Left lung (tissue), 10 donors: Measurements from ENCODE around the gene TNNT2. TPM values are rescaled to one million over a fixed set of nuclear protein-coding genes. Genes with fewer than 3 reads are reported as not detected.

Experiments used
- ATAC-seq: fragments of 200-7000 bp; cut with Tn5 transposase; one replicate; pipeline ENCODE4 v1.9.1; 2020; ENCODE audit warnings: moderate library complexity
- DNase-seq, 4 donors: peaks; one replicate each; pipeline ENCODE4 v3.0.0-alpha.2; 2013 to 2020
- H3K27ac ChIP-seq, 2 donors: fragments of 200-600 bp; sonication (generic) in 1 of 2; one replicate each; pipeline versions ENCODE4 v1.5.0 to v1.8.0; 2020 to 2021
- H3K27me3 ChIP-seq, 2 donors: fragments of 200-600 bp; sonication (generic) in 1 of 2; one replicate each; pipeline versions ENCODE4 v1.5.0 to v1.8.0; 2020 to 2021
- H3K36me3 ChIP-seq, 2 donors: fragments of 200-600 bp; sonication (generic) in 1 of 2; one replicate each; pipeline versions ENCODE4 v1.5.0 to v1.8.0; 2020 to 2021
- H3K4me1 ChIP-seq, 2 donors: fragments of 200-600 bp; one replicate each; pipeline ENCODE4 v1.8.0; 2021
- H3K4me3 ChIP-seq, 2 donors: fragments of 200-600 bp; sonication (generic) in 1 of 2; one replicate each; pipeline versions ENCODE4 v1.5.0 to v1.8.0; 2020 to 2021; ENCODE audit warnings: mild to moderate bottlenecking in 1 of 2
- H3K9me3 ChIP-seq, 2 donors: fragments of 200-600 bp; sonication (generic) in 1 of 2; one replicate each; pipeline versions ENCODE4 v1.5.0 to v1.8.0; 2020 to 2021
- intact Hi-C, 2 donors: fragments of 100-400 bp; cut with DNase I; formaldehyde crosslinking; loops; one replicate each; pipeline versions ENCODE4 v1.11.2 to v1.14.2; 2022
- polyA plus RNA-seq, 6 donors: library from polyadenylated mRNA; unstranded; fragments of 120-200 nt; gene quantifications; one replicate each; pipeline ENCODE4 v1.2.1, GENCODE V29; 2013; ENCODE audit not compliant: insufficient read length in 6 of 6
- total RNA-seq, 2 donors: library from RNA; stranded (reverse); fragmentation: NEBNext Ultra II Directional; extraction: Animal tissue kit (Norgen Biotek cat#: 25700); gene quantifications; one replicate each; pipeline ENCODE4 v1.2.1, GENCODE V29; 2021
- TF ChIP-seq, protein P1 (sequence below), 2 donors: fragments of 200-600 bp; sonication (generic) in 1 of 2; IDR thresholded peaks; one replicate each; pipeline versions ENCODE4 v1.5.0 to v1.8.0; 2021; ENCODE audit warnings: antibody characterized with exemption in 2 of 2
- donor health status: DM: no; HTN: yes; CAD: no.
- donor health status: DM: no; HTN: no; CAD: no.

Gene TNNT2
- total and polyA plus RNA-seq, 8 donors, result 3.2 to 6.5 (median 5.1) TPM

DNA sequence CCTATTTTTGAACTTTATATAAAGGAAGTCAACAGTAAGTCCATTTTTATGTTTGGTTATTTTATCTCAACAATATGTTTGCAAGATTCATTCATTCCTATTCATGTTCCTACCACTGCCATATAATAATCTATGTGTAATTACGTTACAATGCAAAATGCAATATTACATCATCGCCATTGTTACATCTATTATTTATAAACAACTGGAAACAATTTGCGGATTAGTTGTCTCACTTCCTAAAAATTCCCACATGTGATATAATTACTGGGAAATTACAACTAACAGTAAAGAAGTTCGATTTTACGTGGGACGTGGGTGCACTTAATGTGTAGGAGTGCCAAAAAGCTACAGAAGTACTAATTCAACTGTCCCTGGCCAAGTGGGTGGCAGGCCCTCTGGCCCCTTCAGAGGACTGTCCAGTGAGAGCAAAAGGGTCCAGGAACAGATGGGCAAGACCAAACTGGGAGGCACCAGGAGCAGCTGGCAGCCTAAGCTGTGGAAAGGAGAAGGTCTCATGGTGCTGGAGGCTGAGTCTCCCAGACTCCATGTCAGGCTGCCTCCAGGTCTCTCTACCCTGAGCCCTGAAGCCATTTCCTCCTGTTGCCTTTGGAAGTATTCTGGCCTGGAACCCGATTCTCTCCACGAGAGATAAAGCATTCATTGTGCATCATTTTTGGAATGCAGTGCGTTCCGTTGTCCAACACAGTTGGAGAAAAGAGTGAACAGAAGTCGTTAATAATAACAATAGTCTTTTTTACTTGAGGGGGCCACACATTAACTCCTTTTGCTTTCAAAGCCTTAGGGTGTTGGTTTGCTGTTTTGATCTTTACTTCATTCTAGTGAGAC, 42.9 kb downstream of the TNNT2 start:
- H3K4me3 ChIP-seq, result no peak overlapping the region
- no peaks in the 10 kb centered on the region for H3K9me3 ChIP-seq
- H3K27me3 ChIP-seq, result no peaks in the 10 kb centered on the region
- H3K27ac ChIP-seq, result peak overlapping the region in 1 of 2 donors; percentile 57
- intact Hi-C loops, result no loop called here
- no peak for ATAC-seq
- H3K36me3 ChIP-seq, result no peaks in the 10 kb centered on the region
- peaks cover 2 to 9% of the 10 kb centered on the region in 2 donors for H3K4me1 ChIP-seq
- TF ChIP-seq, protein P1, sequence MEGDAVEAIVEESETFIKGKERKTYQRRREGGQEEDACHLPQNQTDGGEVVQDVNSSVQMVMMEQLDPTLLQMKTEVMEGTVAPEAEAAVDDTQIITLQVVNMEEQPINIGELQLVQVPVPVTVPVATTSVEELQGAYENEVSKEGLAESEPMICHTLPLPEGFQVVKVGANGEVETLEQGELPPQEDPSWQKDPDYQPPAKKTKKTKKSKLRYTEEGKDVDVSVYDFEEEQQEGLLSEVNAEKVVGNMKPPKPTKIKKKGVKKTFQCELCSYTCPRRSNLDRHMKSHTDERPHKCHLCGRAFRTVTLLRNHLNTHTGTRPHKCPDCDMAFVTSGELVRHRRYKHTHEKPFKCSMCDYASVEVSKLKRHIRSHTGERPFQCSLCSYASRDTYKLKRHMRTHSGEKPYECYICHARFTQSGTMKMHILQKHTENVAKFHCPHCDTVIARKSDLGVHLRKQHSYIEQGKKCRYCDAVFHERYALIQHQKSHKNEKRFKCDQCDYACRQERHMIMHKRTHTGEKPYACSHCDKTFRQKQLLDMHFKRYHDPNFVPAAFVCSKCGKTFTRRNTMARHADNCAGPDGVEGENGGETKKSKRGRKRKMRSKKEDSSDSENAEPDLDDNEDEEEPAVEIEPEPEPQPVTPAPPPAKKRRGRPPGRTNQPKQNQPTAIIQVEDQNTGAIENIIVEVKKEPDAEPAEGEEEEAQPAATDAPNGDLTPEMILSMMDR (IDR thresholded peaks at IDR 0.05), result no peak
- no peak for DNase-seq

DNA sequence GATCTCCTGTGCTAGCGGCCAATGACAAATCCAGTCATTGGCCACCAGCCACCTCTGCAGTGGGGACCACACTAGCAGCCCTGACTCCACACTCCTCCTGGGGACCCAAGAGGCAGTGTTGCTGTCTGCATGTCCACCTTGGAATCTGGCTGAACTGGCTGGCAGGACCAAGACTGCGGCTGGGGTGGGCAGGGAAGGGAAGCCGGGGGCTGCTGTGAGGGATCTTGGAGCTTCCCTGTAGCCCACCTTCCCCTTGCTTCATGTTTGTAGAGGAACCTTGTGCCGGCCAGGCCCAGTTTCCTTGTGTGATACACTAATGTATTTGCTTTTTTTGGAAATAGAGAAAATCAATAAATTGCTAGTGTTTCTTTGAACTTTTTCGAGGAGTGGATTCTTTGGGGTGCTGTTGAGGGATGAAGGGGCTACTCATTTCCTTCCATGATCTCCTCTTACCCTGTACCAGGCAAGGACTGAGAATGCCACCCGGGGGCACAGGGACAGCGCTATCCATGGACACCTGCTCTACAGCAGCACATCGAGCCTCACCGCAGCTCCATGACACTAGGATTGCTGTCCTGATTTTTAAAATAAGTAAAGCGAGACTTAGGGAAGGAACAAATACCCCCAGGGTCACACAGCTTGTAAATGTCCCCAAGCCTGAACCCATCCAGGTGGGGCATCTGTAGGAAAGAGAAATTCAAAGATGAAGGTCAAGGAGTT, 44.7 kb downstream of the TNNT2 start:
- Histone ChIP-seq H3K27ac (no peak overlapping the region), H3K27me3 (no peaks in the 10 kb centered on the region), H3K9me3 (no peaks in the 10 kb centered on the region), H3K36me3 (no peaks in the 10 kb centered on the region), H3K4me1 (peaks cover 5 to 11% of the 10 kb centered on the region in 2 donors), H3K4me3 (no peak overlapping the region)
- TF ChIP-seq, protein P1 (IDR thresholded peaks at IDR 0.05), result no peak
- ATAC-seq, result no peak
- intact Hi-C loops, result no loop called here
- no peak for DNase-seq

DNA sequence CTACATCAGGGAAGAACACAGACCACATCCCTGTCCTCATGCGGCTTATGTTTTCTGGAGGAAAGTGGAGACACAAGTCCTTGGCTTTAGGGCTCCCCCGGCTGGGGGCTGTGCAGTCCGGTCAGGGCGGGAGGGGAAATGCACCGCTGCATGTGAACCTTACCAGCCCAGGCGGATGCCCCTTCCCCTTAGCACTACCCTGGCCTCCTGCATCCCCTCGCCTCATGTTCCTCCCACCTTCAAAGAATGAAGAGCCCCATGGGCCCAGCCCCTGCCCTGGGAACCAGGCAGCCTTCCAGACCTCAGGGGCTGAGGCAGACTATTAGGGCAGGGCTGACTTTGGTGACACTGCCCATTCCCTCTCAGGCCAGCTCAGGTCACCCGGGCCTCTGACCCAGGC, 45.5 kb downstream of the TNNT2 start:
- H3K4me1 ChIP-seq, result peaks cover 5 to 11% of the 10 kb centered on the region in 2 donors
- H3K4me3 ChIP-seq, result no peak overlapping the region
- no peaks in the 10 kb centered on the region for H3K27me3 ChIP-seq
- H3K9me3 ChIP-seq, result no peaks in the 10 kb centered on the region
- intact Hi-C loops, result no loop called here
- ATAC-seq (no peak), DNase-seq (no peak)
- TF ChIP-seq, protein P1 (IDR thresholded peaks at IDR 0.05), result no peak
- no peak overlapping the region for H3K27ac ChIP-seq
- H3K36me3 ChIP-seq, result no peaks in the 10 kb centered on the region

- Histone ChIP-seq H3K4me3 (no peak overlapping the region), H3K9me3 (no peaks in the 10 kb centered on the region), H3K27ac (no peak overlapping the region), H3K36me3 (no peaks in the 10 kb centered on the region), H3K4me1 (peaks cover 5 to 11% of the 10 kb centered on the region in 2 donors), H3K27me3 (no peaks in the 10 kb centered on the region)
- TF ChIP-seq, protein P1 (IDR thresholded peaks at IDR 0.05), result no peak
- DNase-seq (no peak), ATAC-seq (no peak)
- intact Hi-C loops, result no loop called here
Measured at GRCh38 chr1:201331166-201331565, 46.3 kb downstream of the TNNT2 start.

GRCh38 chr1:201330541-201330940, 46.9 kb downstream of the TNNT2 start:
- TF ChIP-seq, protein P1 (IDR thresholded peaks at IDR 0.05), result no peak
- peaks cover 5 to 11% of the 10 kb centered on the region in 2 donors for H3K4me1 ChIP-seq
- no peak overlapping the region for H3K27ac ChIP-seq
- H3K4me3 ChIP-seq, result no peak overlapping the region
- intact Hi-C loops, result no loop called here
- H3K9me3 ChIP-seq, result no peaks in the 10 kb centered on the region
- DNase-seq, result no peak
- H3K36me3 ChIP-seq, result no peaks in the 10 kb centered on the region
- no peak for ATAC-seq
- no peaks in the 10 kb centered on the region for H3K27me3 ChIP-seq
